NB4 (cell line): ENCODE data around the gene SOWAHB.
"Not testable (repeated sequence)": the region's sequence is repeated elsewhere in the genome, so short reads cannot be mapped to it uniquely, and the experiment has no call there.

Source experiments
- DNase-seq: peaks from one replicate; pipeline ENCODE4 v3.0.0; 2010; ENCODE audit warnings: low read depth
- H3K4me3 ChIP-seq: one replicate; pipeline ENCODE4 v1.5.1; 2011; ENCODE audit warnings: mild to moderate bottlenecking, low read depth, low read length, moderate library complexity
- MYC ChIP-seq: IDR thresholded peaks from 2 replicates; pipeline ENCODE4 v1.6.1; 2011; ENCODE audit warnings: low read depth, low read length
- POLR2A ChIP-seq: IDR thresholded peaks from 2 replicates; pipeline ENCODE4 v1.6.1; 2011; ENCODE audit warnings: mild to moderate bottlenecking; ENCODE audit not compliant: insufficient read length; ENCODE audit errors: extremely low read depth
- TF ChIP-seq, protein P1 (sequence below): IDR thresholded peaks from 2 replicates; pipeline ENCODE4 v1.6.1; 2011; ENCODE audit warnings: low read depth, low read length
- TF ChIP-seq, protein P2 (sequence below): IDR thresholded peaks from one replicate; pipeline ENCODE4 v1.5.1; 2012; ENCODE audit warnings: low read depth, low read length

SOWAHB gene

DNA sequence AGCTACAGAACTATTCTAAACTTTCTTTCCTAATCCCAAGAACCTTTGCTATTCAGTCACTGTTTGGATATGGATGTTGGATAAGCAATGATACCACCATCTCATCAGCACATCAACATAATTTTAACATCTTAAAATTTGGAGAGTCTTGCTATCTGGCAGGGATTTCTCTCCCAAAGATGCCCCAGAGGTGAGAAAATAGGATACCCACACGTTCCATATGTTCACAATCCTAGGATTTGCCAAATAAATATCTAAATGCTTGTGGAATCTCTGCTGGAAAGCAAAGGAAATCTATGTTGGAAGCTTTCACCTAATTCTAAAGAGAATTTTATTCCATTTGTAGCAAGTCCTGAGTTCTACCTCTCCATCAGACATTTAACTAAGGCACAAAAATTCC is 24.4 kb downstream of the SOWAHB start:
- no peak for DNase-seq
- no peak overlapping the region for H3K4me3 ChIP-seq
- no peak for TF ChIP-seq POLR2A

DNA sequence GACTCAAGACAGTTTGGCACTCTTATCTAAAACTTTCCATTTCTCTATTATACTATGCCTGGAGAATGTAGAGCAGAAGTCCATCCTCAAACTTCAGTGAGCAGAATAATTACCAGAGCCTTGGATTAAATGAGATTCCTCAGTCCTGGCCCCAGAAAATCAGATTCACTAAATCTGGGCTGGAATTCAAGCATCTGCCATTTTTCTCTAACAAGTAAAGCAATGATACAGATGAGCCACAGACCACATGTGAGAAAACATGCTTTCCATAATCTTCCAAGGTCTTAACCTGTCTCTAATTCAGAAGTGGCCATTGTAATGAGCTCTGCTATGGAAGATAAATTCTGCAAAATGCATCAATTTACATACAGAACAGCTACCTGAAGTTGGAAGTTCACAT is 25.4 kb downstream of the SOWAHB start:
- no peak for DNase-seq
- TF ChIP-seq POLR2A (no peak), MYC (no peak)
- TF ChIP-seq, protein P1, sequence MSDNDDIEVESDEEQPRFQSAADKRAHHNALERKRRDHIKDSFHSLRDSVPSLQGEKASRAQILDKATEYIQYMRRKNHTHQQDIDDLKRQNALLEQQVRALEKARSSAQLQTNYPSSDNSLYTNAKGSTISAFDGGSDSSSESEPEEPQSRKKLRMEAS = no peak
- TF ChIP-seq, protein P2, sequence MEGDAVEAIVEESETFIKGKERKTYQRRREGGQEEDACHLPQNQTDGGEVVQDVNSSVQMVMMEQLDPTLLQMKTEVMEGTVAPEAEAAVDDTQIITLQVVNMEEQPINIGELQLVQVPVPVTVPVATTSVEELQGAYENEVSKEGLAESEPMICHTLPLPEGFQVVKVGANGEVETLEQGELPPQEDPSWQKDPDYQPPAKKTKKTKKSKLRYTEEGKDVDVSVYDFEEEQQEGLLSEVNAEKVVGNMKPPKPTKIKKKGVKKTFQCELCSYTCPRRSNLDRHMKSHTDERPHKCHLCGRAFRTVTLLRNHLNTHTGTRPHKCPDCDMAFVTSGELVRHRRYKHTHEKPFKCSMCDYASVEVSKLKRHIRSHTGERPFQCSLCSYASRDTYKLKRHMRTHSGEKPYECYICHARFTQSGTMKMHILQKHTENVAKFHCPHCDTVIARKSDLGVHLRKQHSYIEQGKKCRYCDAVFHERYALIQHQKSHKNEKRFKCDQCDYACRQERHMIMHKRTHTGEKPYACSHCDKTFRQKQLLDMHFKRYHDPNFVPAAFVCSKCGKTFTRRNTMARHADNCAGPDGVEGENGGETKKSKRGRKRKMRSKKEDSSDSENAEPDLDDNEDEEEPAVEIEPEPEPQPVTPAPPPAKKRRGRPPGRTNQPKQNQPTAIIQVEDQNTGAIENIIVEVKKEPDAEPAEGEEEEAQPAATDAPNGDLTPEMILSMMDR = no peak
- H3K4me3 ChIP-seq = no peak overlapping the region

DNA sequence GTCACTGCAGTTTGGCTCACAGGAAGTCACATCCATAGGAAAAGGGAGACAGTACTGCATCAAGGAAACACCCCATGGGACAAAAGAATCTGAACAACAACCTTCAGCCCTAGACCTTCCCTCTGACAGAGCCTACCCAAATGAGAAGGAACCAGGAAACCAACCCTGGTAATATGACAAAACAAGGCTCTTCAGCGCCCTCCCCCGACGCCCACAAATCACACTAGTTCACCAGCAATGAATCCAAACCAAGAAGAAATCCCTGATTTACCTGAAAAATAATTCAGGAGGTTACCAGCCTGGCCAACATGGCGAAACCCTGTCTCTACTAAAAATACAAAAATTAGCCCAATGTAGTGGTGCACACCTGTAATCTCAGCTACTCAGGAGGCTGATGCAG is 29.2 kb downstream of the SOWAHB start:
- not testable (repeated sequence) for H3K4me3 ChIP-seq, DNase-seq

DNA sequence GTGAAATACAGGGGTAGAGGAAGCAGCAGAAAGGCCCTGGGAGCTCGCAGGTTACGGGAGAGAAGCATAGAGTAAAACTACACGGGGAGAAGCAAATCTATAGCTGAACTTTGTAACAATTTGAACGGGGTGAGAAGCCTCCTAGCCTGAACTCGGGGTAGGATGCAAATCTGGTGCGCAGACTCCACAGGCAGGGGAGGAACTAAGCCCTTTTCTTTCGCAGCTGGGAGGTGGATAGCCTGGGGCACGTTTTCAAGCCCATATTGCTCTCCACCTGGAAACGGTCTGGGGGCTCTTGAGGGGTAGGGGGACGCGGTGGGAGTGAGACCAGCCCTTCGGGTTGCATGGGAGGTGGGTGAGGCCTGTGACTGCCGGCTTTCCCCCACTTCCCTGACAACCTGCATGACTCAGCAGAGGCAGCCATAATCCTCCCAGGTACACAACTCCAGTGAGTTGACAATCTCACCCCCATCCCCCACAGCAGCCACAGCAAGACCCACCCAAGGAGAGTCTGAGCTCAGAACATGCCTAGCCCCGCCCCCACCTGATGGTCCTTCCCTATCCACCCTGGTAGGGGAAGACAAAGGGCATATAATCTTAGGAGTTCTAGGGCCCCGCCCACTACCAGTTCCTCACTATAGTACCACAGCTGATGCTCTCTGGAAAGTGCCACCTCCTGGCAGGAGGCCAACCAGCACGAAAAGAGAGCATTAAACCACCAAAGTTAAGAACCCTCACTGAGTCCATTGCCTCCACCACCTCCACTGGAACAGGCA is 29.9 kb downstream of the SOWAHB start:
- no peak for DNase-seq

DNA sequence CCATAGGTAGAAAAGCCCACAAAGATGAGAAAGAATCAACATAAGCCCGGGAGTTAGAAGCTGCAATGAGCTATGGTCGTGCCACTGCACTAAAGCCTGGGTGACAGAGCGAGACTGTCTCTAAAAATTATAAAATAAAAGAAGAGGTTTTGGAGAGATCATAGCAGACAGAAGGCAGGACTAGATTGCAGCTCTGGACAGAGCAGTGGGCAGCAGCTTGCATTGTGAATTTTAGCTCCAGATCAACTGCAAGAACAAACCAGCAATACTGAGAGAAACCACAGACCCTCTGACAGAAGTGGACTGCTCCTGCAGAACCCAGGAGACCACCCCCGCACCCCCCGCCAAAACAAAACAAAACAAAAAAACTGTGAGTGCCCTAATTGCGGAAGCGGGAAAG is 30.6 kb downstream of the SOWAHB start:
- DNase-seq = no peak
- TF ChIP-seq, protein P1 = no peak
- no peak for TF ChIP-seq POLR2A
- TF ChIP-seq MYC = no peak
- TF ChIP-seq, protein P2 = no peak

More for the DNA sequence above, 29.9 kb downstream of the SOWAHB start:
- no peak for TF ChIP-seq POLR2A
- TF ChIP-seq MYC = no peak
- TF ChIP-seq, protein P1 = no peak
- TF ChIP-seq, protein P2 = no peak
- no peak overlapping the region for H3K4me3 ChIP-seq

DNA sequence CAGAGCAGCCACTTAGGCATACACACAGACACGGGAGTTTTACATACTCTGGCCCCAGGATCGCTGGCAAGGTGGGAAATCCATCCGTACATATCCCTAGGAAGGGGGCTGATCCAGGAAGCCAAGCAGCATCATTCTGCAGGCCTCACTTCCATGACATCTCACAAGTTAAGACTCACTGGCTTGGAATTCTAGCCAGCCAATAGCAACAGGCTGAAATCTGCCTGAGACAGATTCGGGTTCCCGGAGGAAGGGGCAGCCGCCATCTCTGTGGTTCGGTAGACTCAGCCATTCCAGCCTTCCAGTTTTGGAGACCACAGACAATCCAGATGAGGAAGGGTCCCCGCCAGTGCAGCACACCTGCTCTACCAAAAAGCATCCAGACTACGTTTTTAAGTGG is 31.3 kb downstream of the SOWAHB start:
- no peak overlapping the region for H3K4me3 ChIP-seq
- no peak for DNase-seq
- TF ChIP-seq, protein P2 = no peak
- TF ChIP-seq, protein P1 = no peak
- TF ChIP-seq MYC = no peak
- no peak for TF ChIP-seq POLR2A

More for the DNA sequence above, 30.6 kb downstream of the SOWAHB start:
- H3K4me3 ChIP-seq = no peak overlapping the region

DNA sequence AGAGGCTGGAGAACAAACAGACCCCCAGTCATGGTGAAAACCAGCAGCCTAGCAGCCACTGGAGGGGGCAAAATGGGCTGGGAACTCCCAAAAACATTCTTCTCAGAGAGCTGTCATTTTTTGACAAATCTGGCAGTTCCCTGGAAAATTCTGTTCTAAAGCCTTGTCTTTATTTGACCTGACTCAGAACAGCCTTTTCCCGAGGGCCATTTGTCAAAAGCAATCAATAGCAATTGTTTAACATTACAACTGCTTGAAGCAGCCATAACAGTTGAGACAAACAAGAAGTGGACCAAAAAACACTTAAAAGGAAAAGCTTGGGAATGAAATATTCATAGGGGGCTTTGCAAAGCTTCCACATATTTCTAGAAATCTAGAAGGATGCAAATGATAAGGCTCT is 39.6 kb downstream of the SOWAHB start:
- TF ChIP-seq MYC (no peak), POLR2A (no peak)
- TF ChIP-seq, protein P1 = no peak
- TF ChIP-seq, protein P2 = no peak
- H3K4me3 ChIP-seq = no peak overlapping the region
- no peak for DNase-seq
